Stimulated activated naive CD8-positive, alpha-beta T cell treated with anti-CD3 and anti-CD28 coated beads, Interleukin-15, amount 100 ng/mL, for 72 hours (primary cell): ENCODE results near the gene GTF2F1.
"Not testable (repeated sequence)": the region's sequence is repeated elsewhere in the genome, so short reads cannot be mapped to it uniquely, and the experiment has no call there.

Source experiments
- ATAC-seq: fragments of 150-1000 bp; cut with Tn5 transposase; 2 replicates; pipeline ENCODE4 v1.10.0; 2021; ENCODE audit warnings: mild to moderate bottlenecking, moderate library complexity
- DNase-seq, 2 donors: peaks; one replicate each; pipeline ENCODE4 v3.0.0; 2021 to 2022
- H3K27ac Mint-ChIP-seq, 2 donors: one replicate each; pipeline ENCODE4 v1.8.0; 2022; ENCODE audit warnings: mild to moderate bottlenecking in 2 of 2, mixed read lengths in 2 of 2, moderate library complexity in 2 of 2
- H3K27me3 Mint-ChIP-seq: one replicate; pipeline ENCODE4 v1.8.0; 2022; ENCODE audit warnings: mixed read lengths
- H3K4me1 Mint-ChIP-seq: one replicate; pipeline ENCODE4 v1.8.0; 2022; ENCODE audit warnings: mild to moderate bottlenecking, mixed read lengths
- H3K4me3 Mint-ChIP-seq, 2 donors: one replicate each; pipeline ENCODE4 v1.8.0; 2022; ENCODE audit warnings: mild to moderate bottlenecking in 2 of 2, mixed read lengths in 2 of 2, moderate library complexity in 1 of 2
- H3K9me3 Mint-ChIP-seq, 2 donors: one replicate each; pipeline ENCODE4 v1.8.0; 2022; ENCODE audit warnings: mixed read lengths in 2 of 2

Gene GTF2F1

GRCh38 chr19:6378041-6378440 lies 14.9 kb downstream of the GTF2F1 start:
- H3K27ac Mint-ChIP-seq = no peak overlapping the region
- H3K9me3 Mint-ChIP-seq = no peaks in the 10 kb centered on the region
- H3K27me3 Mint-ChIP-seq = no peaks in the 10 kb centered on the region
- no peak overlapping the region for H3K4me3 Mint-ChIP-seq
- H3K4me1 Mint-ChIP-seq = peaks cover 15% of the 10 kb centered on the region
- ATAC-seq = no peak
- no peak for DNase-seq

GRCh38 chr19:6376512-6377190 lies 16.3 kb downstream of the GTF2F1 start:
- Mint-ChIP-seq H3K27ac (no peak overlapping the region), H3K27me3 (no peaks in the 10 kb centered on the region), H3K4me3 (no peak overlapping the region), H3K9me3 (no peaks in the 10 kb centered on the region), H3K4me1 (peaks cover 21% of the 10 kb centered on the region)
- DNase-seq = no peak
- no peak for ATAC-seq

GRCh38 chr19:6375411-6376010 lies 17.5 kb downstream of the GTF2F1 start, which contains the start of gene PSPN:
PSPN (minus strand) TSS chr19:6375933; CDS start chr19:6375849, 84 bp downstream.
- Mint-ChIP-seq H3K4me1 (peaks cover 21% of the 10 kb centered on the region), H3K4me3 (peak within 1 kb of the TSS in 1 of 2 donors; percentile 35), H3K27me3 (no peaks in the 10 kb centered on the region), H3K9me3 (no peaks in the 10 kb centered on the region), H3K27ac (no peak within 1 kb of the TSS)
- no peak for ATAC-seq
- no peak for DNase-seq

- H3K4me3 Mint-ChIP-seq = peak overlapping the region in 1 of 2 donors; percentile 35
Measured at GRCh38 chr19:6374711-6375410, 18.1 kb downstream of the GTF2F1 start.

GRCh38 chr19:6374161-6374709 lies 18.7 kb downstream of the GTF2F1 start:
- Mint-ChIP-seq H3K27me3 (no peaks in the 10 kb centered on the region), H3K4me1 (peaks cover 21% of the 10 kb centered on the region), H3K4me3 (peak overlapping the region in 1 of 2 donors; percentile 95), H3K9me3 (no peaks in the 10 kb centered on the region), H3K27ac (no peak overlapping the region)
- no peak for ATAC-seq
- DNase-seq = no peak

More at GRCh38 chr19:6374711-6375410, 18.1 kb downstream of the GTF2F1 start:
- DNase-seq (no peak), ATAC-seq (no peak)
- Mint-ChIP-seq H3K9me3 (no peaks in the 10 kb centered on the region), H3K27ac (no peak overlapping the region), H3K4me1 (peaks cover 21% of the 10 kb centered on the region), H3K27me3 (no peaks in the 10 kb centered on the region)

- Mint-ChIP-seq H3K9me3 (no peaks in the 10 kb centered on the region), H3K27me3 (no peaks in the 10 kb centered on the region), H3K27ac (peak overlapping the region; percentile 59 to 83), H3K4me1 (peaks cover 21% of the 10 kb centered on the region), H3K4me3 (peak overlapping the region; percentile 91 to 95)
- ATAC-seq (no peak), DNase-seq (no peak)
Measured at GRCh38 chr19:6373813-6374108, 19.2 kb downstream of the GTF2F1 start.

GRCh38 chr19:6373096-6373812 lies 19.7 kb downstream of the GTF2F1 start:
- no peaks in the 10 kb centered on the region for H3K27me3 Mint-ChIP-seq
- H3K9me3 Mint-ChIP-seq = no peaks in the 10 kb centered on the region
- H3K4me1 Mint-ChIP-seq = peaks cover 21% of the 10 kb centered on the region
- peak; percentile 78 for ATAC-seq
- DNase-seq = peak; percentile 98 to 99
- peak overlapping the region; percentile 95 to 98 for H3K27ac Mint-ChIP-seq
- peak overlapping the region; percentile 91 to 95 for H3K4me3 Mint-ChIP-seq

- Mint-ChIP-seq H3K27me3 (no peaks in the 10 kb centered on the region), H3K27ac (peak within 1 kb of the TSS; percentile 95 to 98), H3K9me3 (no peaks in the 10 kb centered on the region), H3K4me3 (peak within 1 kb of the TSS; percentile 91 to 95), H3K4me1 (peaks cover 21% of the 10 kb centered on the region)
- DNase-seq = peak; percentile 96 to 98
- peak; percentile 87 for ATAC-seq
Measured at GRCh38 chr19:6372594-6373095, 20.3 kb downstream of the GTF2F1 start, which contains the start of gene ALKBH7. ALKBH7 (plus strand) TSS chr19:6372794; CDS start chr19:6372821, 27 bp downstream.

GRCh38 chr19:6364353-6364752 lies 28.6 kb downstream of the GTF2F1 start:
- Mint-ChIP-seq H3K9me3 (no peaks in the 10 kb centered on the region), H3K4me3 (peak overlapping the region; percentile 63 to 69), H3K27me3 (no peaks in the 10 kb centered on the region), H3K4me1 (peaks cover 29% of the 10 kb centered on the region), H3K27ac (peak overlapping the region in 1 of 2 donors; percentile 85)
- DNase-seq (no peak), ATAC-seq (no peak)

- DNase-seq (peak; percentile 38 to 54), ATAC-seq (peak; percentile 64)
- H3K9me3 Mint-ChIP-seq = no peaks in the 10 kb centered on the region
- H3K27me3 Mint-ChIP-seq = no peaks in the 10 kb centered on the region
- H3K4me1 Mint-ChIP-seq = peaks cover 29% of the 10 kb centered on the region
- H3K4me3 Mint-ChIP-seq = peak overlapping the region; percentile 93 to 94
- H3K27ac Mint-ChIP-seq = peak overlapping the region; percentile 95 to 97
Measured at GRCh38 chr19:6362351-6362801, 30.6 kb downstream of the GTF2F1 start.

GRCh38 chr19:6362027-6362350 lies 31.0 kb downstream of the GTF2F1 start:
- Mint-ChIP-seq H3K27ac (peak overlapping the region; percentile 95 to 97), H3K4me3 (peak overlapping the region; percentile 93 to 94), H3K27me3 (no peaks in the 10 kb centered on the region), H3K4me1 (peaks cover 29% of the 10 kb centered on the region), H3K9me3 (no peaks in the 10 kb centered on the region)
- DNase-seq (no peak), ATAC-seq (peak; percentile 10)

GRCh38 chr19:6360857-6361216 lies 32.1 kb downstream of the GTF2F1 start:
- Mint-ChIP-seq H3K27ac (peak overlapping the region in 1 of 2 donors; percentile 46), H3K4me3 (peak overlapping the region; percentile 93 to 94), H3K4me1 (peaks cover 24% of the 10 kb centered on the region)
- H3K9me3 Mint-ChIP-seq, H3K27me3 Mint-ChIP-seq, DNase-seq, ATAC-seq: not testable (repeated sequence)

GRCh38 chr19:6360445-6360844 lies 32.5 kb downstream of the GTF2F1 start:
- not testable (repeated sequence) for H3K27me3 Mint-ChIP-seq, ATAC-seq, DNase-seq, H3K9me3 Mint-ChIP-seq, H3K27ac Mint-ChIP-seq
- Mint-ChIP-seq H3K4me3 (peak overlapping the region; percentile 41 to 94), H3K4me1 (peaks cover 24% of the 10 kb centered on the region)

GRCh38 chr19:6359568-6360341 lies 33.2 kb downstream of the GTF2F1 start:
- ATAC-seq = no peak
- Mint-ChIP-seq H3K4me1 (peaks cover 24% of the 10 kb centered on the region), H3K4me3 (no peak overlapping the region), H3K27ac (no peak overlapping the region), H3K9me3 (no peaks in the 10 kb centered on the region), H3K27me3 (no peaks in the 10 kb centered on the region)
- no peak for DNase-seq
